Kidney glomerular epithelial cell (primary cell): Measurements from ENCODE around the gene PLEKHM2.

Source experiments
- DNase-seq: peaks from one replicate; lab custom pipeline; 2025; lab: John Stamatoyannopoulos, UW

Gene PLEKHM2

GRCh38 chr1:15724949-15725880, 41.1 kb downstream of the PLEKHM2 start:
- no peak for DNase-seq

- DNase-seq, result no peak
Measured at GRCh38 chr1:15726508-15726907, 42.4 kb downstream of the PLEKHM2 start.

- no peak for DNase-seq
Measured at GRCh38 chr1:15727021-15727420, 42.9 kb downstream of the PLEKHM2 start.

- DNase-seq, result no peak
Measured at GRCh38 chr1:15727424-15727823, 43.3 kb downstream of the PLEKHM2 start.

- no peak for DNase-seq
Measured at GRCh38 chr1:15727866-15728534, 43.9 kb downstream of the PLEKHM2 start.

- DNase-seq, result no peak
Measured at GRCh38 chr1:15728937-15729657, 45.0 kb downstream of the PLEKHM2 start.

- no peak for DNase-seq
Measured at GRCh38 chr1:15730423-15730822, 46.3 kb downstream of the PLEKHM2 start.

GRCh38 chr1:15730936-15731335, 46.8 kb downstream of the PLEKHM2 start:
- no peak for DNase-seq

- no peak for DNase-seq
Measured at GRCh38 chr1:15731735-15732685, 47.9 kb downstream of the PLEKHM2 start.

- no peak for DNase-seq
Measured at GRCh38 chr1:15732686-15733081, 48.6 kb downstream of the PLEKHM2 start.

GRCh38 chr1:15733218-15733725, 49.2 kb downstream of the PLEKHM2 start:
- no peak for DNase-seq

GRCh38 chr1:15733726-15734226, 49.7 kb downstream of the PLEKHM2 start:
- DNase-seq, result no peak

- no peak for DNase-seq
Measured at GRCh38 chr1:15734296-15734695, 50.2 kb downstream of the PLEKHM2 start.

- DNase-seq, result no peak
Measured at GRCh38 chr1:15734901-15735300, 50.8 kb downstream of the PLEKHM2 start.

- no peak for DNase-seq
Measured at GRCh38 chr1:15735304-15736037, 51.4 kb downstream of the PLEKHM2 start.

GRCh38 chr1:15736038-15736891, 52.1 kb downstream of the PLEKHM2 start, which contains the start of gene SLC25A34:
TSS of gene SLC25A34 (plus strand) at chr1:15736258. CDS start at chr1:15736486, 228 bp downstream.
- no peak for DNase-seq

- DNase-seq, result no peak
Measured at GRCh38 chr1:15736892-15737261, 52.8 kb downstream of the PLEKHM2 start.

- DNase-seq, result no peak
Measured at GRCh38 chr1:15737324-15738319, 53.5 kb downstream of the PLEKHM2 start.
